HAP-1 (cell line): ENCODE measurements around the gene WDR48.
"Not testable (repeated sequence)": the region's sequence is repeated elsewhere in the genome, so short reads cannot be mapped to it uniquely, and the experiment has no call there.

Experiments used
- DNase-seq, 2 experiments: peaks; one replicate each; pipeline ENCODE4 v3.0.0-alpha.2; 2016 to 2020; ENCODE audit warnings: low spot score in 2 of 2
- H3K27me3 ChIP-seq: fragments of 250-450 bp; sonication (Bioruptor Pico); 2 replicates; pipeline ENCODE4 v1.5.1; 2020; ENCODE audit warnings: low read depth, mild to moderate bottlenecking, moderate library complexity
- H3K36me3 ChIP-seq: fragments of 250-450 bp; sonication (Bioruptor Pico); replicated peaks from 2 replicates; pipeline ENCODE4 v1.5.1; 2020; ENCODE audit warnings: mild to moderate bottlenecking
- H3K4me1 ChIP-seq: fragments of 250-450 bp; sonication (Bioruptor Pico); 2 replicates; pipeline ENCODE4 v1.5.1; 2020; ENCODE audit warnings: mild to moderate bottlenecking
- H3K4me3 ChIP-seq: fragments of 250-450 bp; sonication (Bioruptor Pico); 2 replicates; pipeline ENCODE4 v1.5.1; 2020; ENCODE audit warnings: mild to moderate bottlenecking, moderate library complexity
- H3K9me3 ChIP-seq: fragments of 250-450 bp; sonication (Bioruptor Pico); 2 replicates; pipeline ENCODE4 v1.5.1; 2020; ENCODE audit warnings: mild to moderate bottlenecking, moderate library complexity
- in situ Hi-C: fragments of 300-500 bp; cut with MboI; formaldehyde crosslinking; loops from 3 replicates; pipeline ENCODE4 v1.14.3; 2020; ENCODE audit warnings: low sequenced_read_pairs, inconsistent platforms, mixed read lengths

WDR48 gene

DNA sequence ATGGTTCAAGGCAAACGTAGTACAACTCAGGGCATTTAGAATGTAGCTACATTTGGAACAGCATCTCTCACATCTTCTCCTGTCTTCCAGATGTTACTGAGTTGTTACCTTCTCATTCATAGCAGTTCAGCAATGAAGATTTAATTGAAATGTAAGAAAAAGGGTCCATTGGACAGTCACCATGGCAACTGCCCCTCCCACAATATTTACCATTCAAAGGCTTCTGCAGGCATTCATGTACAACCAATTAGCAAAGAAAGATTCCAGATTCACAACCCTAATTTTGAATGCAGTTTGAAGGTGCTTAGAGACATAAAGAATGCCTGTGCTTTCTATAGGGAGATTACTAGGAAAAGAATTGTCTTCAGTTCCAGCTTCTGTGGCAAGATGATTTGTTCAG is 22.3 kb upstream of the WDR48 start:
- H3K9me3 ChIP-seq: no peaks in the 10 kb centered on the region
- H3K4me3 ChIP-seq: no peak overlapping the region
- DNase-seq: peak; percentile 43 to 44
- in situ Hi-C loops: no loop called here
- H3K27me3 ChIP-seq: peaks cover 5% of the 10 kb centered on the region; the same call in 1 of the 2 replicates
- no peaks in the 10 kb centered on the region for H3K4me1 ChIP-seq
- no peaks in the 10 kb centered on the region for H3K36me3 ChIP-seq

DNA sequence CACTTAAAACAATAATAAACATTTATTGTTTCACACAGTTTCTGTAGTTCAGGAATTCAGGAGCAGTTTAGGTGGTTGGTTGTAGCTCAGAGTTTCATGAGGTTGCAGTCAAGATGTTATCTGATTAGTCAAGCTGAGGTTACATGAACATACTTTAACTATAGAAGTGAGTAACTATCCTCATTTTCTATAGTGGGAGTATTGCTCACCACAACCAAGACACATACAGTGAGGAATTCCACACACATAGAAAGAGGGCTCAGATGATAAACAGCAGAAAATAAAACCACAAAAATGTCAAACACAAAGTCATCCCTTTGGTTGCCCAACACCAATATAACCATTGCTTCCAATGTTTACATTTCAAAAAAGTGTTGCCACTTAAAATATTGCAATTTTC is 13.7 kb upstream of the WDR48 start:
- in situ Hi-C loops: no loop called here
- Histone ChIP-seq H3K36me3 (no peaks in the 10 kb centered on the region), H3K9me3 (no peaks in the 10 kb centered on the region), H3K4me1 (no peaks in the 10 kb centered on the region), H3K27me3 (no peaks in the 10 kb centered on the region), H3K4me3 (no peak overlapping the region)
- no peak for DNase-seq

DNA sequence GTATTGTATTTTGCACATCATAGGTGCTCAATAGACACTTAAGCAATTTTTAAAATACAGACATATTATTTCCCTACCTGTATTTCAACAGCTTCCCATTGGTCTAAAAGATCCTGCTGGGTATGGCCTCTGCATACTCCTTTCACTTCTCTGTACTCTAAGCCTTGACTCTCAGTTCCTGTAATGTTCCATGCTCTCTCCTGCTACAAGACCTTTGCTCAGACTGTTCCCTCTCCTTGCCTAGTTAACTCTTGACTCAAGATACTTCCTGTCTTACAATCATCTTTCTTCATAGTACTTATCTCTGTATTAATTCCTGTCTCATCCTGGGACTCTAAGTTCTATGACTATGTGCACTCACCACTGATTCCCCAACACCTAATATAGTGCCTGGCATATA is 1.8 kb upstream of the WDR48 start:
- H3K27me3 ChIP-seq: peaks cover 7% of the 10 kb centered on the region; the same call in 1 of the 2 replicates
- no peak overlapping the region for H3K4me3 ChIP-seq
- DNase-seq: no peak
- in situ Hi-C loops: no loop called here
- no peaks in the 10 kb centered on the region for H3K36me3 ChIP-seq
- no peaks in the 10 kb centered on the region for H3K9me3 ChIP-seq
- peaks cover 7% of the 10 kb centered on the region for H3K4me1 ChIP-seq

DNA sequence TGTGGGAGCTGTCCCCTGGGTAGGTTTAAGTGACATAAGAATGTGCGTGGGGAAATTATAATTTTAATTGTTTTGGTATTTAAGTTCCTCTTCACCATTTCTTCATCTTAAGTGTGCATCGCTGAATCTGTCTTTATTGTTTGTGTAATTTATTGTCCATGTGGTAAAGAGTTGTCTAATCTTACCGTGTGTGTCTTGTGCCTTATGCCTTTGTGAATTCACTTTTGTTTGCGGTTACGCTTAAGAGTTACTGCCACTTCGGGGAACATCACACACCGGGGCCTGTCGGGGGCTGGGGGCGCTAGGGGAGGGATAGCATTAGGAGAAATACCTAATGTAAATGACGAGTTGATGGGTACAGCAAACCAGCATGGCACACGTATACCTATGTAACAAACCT is 767 bp downstream of the WDR48 start:
- 0 out of 2 replicates have a peak, but pooled peaks cover 3% of the 10 kb centered on the region for H3K27me3 ChIP-seq
- DNase-seq: no peak
- H3K4me1 ChIP-seq: peaks cover 7% of the 10 kb centered on the region
- H3K9me3 ChIP-seq: no peaks in the 10 kb centered on the region
- peak overlapping the region; percentile 70 for H3K4me3 ChIP-seq
- H3K36me3 ChIP-seq: no peaks in the 10 kb centered on the region
- in situ Hi-C loops: no loop called here

DNA sequence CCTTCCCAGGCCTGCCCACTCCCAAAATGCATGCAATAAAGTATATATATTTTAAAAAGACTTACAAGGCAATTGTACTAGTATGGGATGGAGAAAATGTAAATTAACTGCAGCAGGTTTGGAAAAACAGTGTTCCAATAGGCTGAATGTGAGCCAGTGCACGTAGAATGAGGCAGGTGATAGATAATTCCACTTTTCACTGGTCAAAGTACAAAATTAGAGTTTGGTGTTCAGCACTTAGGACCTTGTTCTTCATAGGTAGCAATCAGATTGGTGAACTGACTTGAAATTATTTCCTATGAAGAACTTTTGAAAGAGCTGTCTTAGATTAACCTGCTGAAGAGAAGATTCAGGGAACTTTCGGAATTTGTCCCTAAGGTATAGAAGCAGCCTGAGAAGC is 1.9 kb downstream of the WDR48 start:
- in situ Hi-C loops: no loop called here
- Histone ChIP-seq H3K36me3 (no peaks in the 10 kb centered on the region), H3K9me3 (no peaks in the 10 kb centered on the region), H3K27me3 (no peaks in the 10 kb centered on the region), H3K4me3 (no peak overlapping the region), H3K4me1 (peaks cover 7% of the 10 kb centered on the region)
- no peak for DNase-seq

DNA sequence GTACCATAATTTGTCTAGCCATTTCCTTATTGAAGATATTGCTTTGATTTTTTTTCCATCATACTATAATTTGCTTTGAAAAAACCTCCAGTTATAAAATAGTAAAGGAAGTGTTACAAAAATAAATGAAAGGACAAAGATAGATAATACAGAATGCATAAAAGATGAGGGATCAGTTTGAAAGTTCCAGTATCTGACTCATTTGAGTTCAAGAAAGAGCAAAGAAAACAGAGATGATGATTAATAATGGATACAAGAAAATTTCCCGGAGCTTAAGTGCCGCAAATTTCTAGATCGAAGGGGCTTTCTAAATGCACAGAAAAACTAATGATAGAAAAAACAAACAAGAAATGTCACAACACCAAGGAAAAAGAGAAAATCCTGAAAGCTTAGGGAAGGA is 4.3 kb downstream of the WDR48 start:
- H3K27me3 ChIP-seq: no peaks in the 10 kb centered on the region
- H3K9me3 ChIP-seq: no peaks in the 10 kb centered on the region
- H3K4me3 ChIP-seq: no peak overlapping the region
- no peak for DNase-seq
- peaks cover 7% of the 10 kb centered on the region for H3K4me1 ChIP-seq
- in situ Hi-C loops: no loop called here
- no peaks in the 10 kb centered on the region for H3K36me3 ChIP-seq

DNA sequence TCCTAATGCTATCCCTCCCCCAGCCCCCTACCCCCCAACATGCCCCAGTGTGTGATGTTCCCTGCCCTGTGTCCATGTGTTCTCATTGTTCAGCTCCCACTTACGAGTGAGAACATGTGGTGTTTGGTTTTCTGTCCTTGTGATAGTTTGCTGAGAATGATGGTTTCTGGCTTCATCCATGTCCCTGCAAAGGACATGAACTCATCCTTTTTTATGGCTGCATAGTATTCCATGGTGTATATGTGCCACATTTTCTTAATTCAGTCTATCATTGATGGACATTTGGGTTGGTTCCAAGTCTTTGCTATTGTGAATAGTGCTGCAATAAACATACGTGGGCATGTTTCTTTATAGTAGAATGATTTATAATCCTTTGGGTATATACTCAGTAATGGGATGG is 9.4 kb downstream of the WDR48 start:
- H3K27me3 ChIP-seq, H3K36me3 ChIP-seq, in situ Hi-C loops, H3K9me3 ChIP-seq, DNase-seq, H3K4me3 ChIP-seq, H3K4me1 ChIP-seq: not testable (repeated sequence)

DNA sequence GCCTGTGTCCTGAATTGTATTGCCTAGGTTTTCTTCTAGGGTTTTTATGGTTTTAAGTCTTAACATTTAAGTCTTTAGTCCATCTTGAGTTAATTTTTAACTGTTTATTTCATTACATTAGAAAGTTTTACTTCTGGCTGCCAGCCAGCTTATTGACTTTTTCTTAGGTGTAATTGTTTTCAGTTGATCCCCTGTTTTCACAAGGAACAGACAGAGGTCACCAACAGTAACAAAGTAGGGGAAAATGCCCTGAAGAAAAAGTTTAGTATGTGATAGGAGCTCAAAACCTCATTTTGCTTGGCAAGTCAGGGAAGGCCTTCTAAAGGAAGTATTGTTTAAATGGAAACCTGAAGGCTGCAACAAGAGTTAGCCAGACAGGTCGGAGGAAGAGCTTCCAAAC is 10.4 kb downstream of the WDR48 start:
- in situ Hi-C loops: no loop called here
- Histone ChIP-seq H3K9me3 (no peaks in the 10 kb centered on the region), H3K27me3 (no peaks in the 10 kb centered on the region), H3K36me3 (no peaks in the 10 kb centered on the region; the same call in 1 of the 2 replicates), H3K4me3 (no peak overlapping the region), H3K4me1 (no peaks in the 10 kb centered on the region)
- DNase-seq: no peak

DNA sequence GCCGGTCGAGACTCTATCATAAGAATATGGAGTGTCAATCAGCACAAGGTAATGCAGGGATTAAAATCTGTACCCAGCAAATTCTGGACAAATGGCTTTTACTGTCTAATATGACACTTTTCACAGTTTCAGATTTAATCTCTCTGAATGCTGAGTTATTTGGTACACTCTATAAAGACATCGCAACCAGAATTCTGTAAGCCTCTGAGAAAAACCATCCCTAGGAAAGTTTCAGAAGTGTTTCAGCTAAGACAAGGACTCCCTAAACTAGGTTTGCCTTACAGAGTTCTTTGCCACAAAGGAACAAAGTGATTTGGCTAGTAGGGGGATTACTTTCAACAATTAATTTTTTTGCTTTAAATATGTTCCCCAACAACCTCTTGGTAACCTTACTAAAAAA is 11.3 kb downstream of the WDR48 start:
- Histone ChIP-seq H3K27me3 (no peaks in the 10 kb centered on the region), H3K4me1 (no peaks in the 10 kb centered on the region), H3K4me3 (no peak overlapping the region), H3K9me3 (no peaks in the 10 kb centered on the region), H3K36me3 (no peaks in the 10 kb centered on the region; the same call in 1 of the 2 replicates)
- in situ Hi-C loops: no loop called here
- no peak for DNase-seq

DNA sequence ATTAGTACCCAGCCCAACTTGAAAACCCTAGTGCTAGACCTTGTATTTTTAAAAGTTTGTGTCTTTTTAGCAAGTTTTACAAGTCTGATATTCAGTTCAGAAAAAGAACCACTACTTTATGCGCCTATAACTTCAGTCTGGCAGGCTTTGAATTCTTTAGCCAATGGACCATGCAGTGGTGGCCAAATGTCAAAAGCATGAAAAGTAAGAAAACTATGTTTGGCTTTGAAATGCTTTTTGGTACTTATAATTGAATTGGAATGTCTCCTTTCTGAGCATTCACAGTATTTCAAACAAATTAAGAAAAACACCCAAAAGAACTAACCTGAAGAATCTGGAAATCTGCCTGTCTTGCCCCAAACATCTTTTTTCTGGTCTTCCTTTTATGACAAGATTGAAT is 12.8 kb downstream of the WDR48 start:
- in situ Hi-C loops: no loop called here
- no peaks in the 10 kb centered on the region for H3K27me3 ChIP-seq
- H3K4me3 ChIP-seq: no peak overlapping the region
- no peaks in the 10 kb centered on the region for H3K4me1 ChIP-seq
- no peak for DNase-seq
- H3K9me3 ChIP-seq: no peaks in the 10 kb centered on the region
- no peaks in the 10 kb centered on the region; the same call in 1 of the 2 replicates for H3K36me3 ChIP-seq

DNA sequence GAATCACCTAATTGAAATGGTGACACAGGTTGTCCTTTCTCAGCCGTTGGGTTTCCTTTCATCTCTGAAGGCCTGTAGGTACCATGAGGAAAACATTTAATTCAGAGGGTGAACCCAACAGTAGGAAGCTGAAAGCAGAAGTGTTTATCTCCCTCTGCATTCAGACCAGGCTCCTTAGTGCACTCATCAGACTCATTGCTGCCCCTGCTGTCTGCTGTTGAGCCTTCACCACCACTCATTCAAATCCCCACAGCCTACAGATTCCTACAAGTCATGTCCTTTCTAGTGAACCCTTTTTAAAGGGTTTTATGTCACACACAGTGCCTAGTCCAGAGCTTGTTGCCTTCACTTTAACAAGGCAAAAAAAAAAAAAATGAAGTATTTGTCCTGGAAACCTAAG is 13.4 kb downstream of the WDR48 start:
- in situ Hi-C loops: no loop called here
- Histone ChIP-seq H3K4me1 (no peaks in the 10 kb centered on the region), H3K9me3 (no peaks in the 10 kb centered on the region), H3K27me3 (no peaks in the 10 kb centered on the region), H3K36me3 (no peaks in the 10 kb centered on the region; the same call in none of the 2 replicates), H3K4me3 (no peak overlapping the region)
- peak; percentile 31 to 36 for DNase-seq

DNA sequence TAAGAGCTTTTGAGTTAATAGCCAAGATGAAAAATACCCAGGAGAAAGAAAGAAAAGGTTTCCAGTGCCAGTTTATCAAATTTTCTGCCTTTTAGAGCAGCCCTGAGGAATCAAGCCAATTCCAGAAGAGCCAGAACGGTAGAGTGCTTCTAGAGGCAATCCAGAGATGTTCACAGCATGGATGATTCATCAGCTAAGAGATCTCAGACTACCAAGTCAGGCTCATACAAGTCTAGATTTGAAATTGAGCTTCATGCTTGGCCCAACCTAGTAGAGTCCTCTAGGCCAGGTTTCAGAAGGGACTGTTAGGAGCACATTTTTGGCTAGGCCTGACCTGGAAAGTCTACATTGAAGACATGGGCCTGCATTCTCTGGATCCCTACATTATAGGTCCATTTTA is 15.5 kb downstream of the WDR48 start:
- no peak for DNase-seq
- H3K9me3 ChIP-seq: no peaks in the 10 kb centered on the region
- no peak overlapping the region for H3K4me3 ChIP-seq
- in situ Hi-C loops: no loop called here
- no peaks in the 10 kb centered on the region for H3K27me3 ChIP-seq
- H3K36me3 ChIP-seq: no peaks in the 10 kb centered on the region; the same call in none of the 2 replicates
- no peaks in the 10 kb centered on the region for H3K4me1 ChIP-seq

DNA sequence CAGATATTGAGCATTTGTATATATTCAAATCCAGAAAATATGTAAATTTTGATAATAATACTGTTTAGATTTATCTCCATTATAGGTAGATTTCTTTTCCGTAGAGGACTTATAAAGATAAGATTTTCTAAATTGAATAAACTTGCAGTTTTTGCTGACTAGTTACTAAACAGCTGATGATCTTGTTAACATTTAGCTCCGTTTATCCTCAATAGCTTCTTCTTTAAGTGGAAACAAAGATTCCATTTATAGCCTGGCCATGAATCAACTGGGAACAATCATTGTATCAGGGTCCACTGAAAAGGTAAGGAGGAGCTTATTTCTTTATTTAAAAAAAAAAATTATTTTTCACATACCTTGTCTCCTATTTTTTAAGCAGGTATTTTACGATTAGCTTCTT is 16.7 kb downstream of the WDR48 start:
- no peak for DNase-seq
- in situ Hi-C loops: no loop called here
- H3K36me3 ChIP-seq: no peaks in the 10 kb centered on the region; the same call in none of the 2 replicates
- no peaks in the 10 kb centered on the region for H3K9me3 ChIP-seq
- H3K4me3 ChIP-seq: no peak overlapping the region
- H3K4me1 ChIP-seq: no peaks in the 10 kb centered on the region
- H3K27me3 ChIP-seq: no peaks in the 10 kb centered on the region

DNA sequence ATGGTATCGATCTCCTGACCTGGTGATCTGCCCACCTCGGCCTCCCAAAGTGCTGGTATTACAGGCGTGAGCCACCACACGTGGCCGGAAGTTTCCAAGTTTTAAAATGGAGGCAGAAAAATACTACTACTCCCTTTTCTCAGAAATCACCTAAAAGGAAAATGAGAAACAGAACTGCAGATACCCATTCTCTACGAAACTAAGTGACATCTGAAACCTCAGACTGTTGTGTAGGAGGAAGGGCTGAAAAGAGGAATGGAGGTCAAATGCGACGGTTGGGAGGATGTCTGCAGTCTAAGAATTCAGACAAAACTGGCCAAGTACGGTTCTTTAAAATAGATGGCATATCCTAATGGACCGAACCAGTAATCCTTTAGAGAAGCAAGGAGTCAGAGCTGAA is 24.1 kb downstream of the WDR48 start:
- no peaks in the 10 kb centered on the region for H3K27me3 ChIP-seq
- no peaks in the 10 kb centered on the region for H3K9me3 ChIP-seq
- DNase-seq: no peak
- peaks cover 13% of the 10 kb centered on the region for H3K36me3 ChIP-seq
- H3K4me1 ChIP-seq: no peaks in the 10 kb centered on the region; the same call in 1 of the 2 replicates
- H3K4me3 ChIP-seq: no peak overlapping the region
- in situ Hi-C loops: no loop called here

DNA sequence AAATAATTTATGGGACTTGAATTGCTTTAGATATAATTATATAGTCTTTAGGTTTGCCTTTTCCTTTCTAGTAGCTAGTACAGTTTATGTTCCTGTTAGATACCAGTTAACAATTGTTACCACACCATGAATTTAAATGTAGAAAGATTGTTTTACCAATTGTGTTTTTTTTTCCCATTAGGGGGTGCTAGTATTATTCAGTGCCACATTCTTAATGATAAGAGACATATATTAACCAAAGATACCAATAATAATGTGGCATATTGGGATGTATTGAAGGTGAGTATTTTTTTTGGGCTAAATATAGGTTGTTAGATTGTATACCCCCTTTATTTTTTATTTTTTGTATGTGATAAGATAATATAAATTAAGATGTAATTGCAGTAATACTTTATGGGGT is 27.7 kb downstream of the WDR48 start:
- H3K36me3 ChIP-seq: peaks cover 13% of the 10 kb centered on the region
- in situ Hi-C loops: no loop called here

More for the DNA sequence above, 27.7 kb downstream of the WDR48 start:
- H3K4me1 ChIP-seq: no peaks in the 10 kb centered on the region; the same call in 1 of the 2 replicates
- no peaks in the 10 kb centered on the region for H3K27me3 ChIP-seq
- DNase-seq: no peak
- no peaks in the 10 kb centered on the region for H3K9me3 ChIP-seq
- H3K4me3 ChIP-seq: no peak overlapping the region
